H9 (cell line): ENCODE data around the gene INSL3. TPM values are rescaled to one million over a fixed set of nuclear protein-coding genes. Genes with fewer than 3 reads are reported as not detected.
A peak's percentile ranks its signal among the peaks of the same experiment; 100 is the strongest.

Experiments
- DNase-seq: peaks from one replicate; pipeline ENCODE4 v3.0.0-alpha.2; 2017
- H2AFZ ChIP-seq: one replicate; pipeline ENCODE4 v1.6.1; 2013; ENCODE audit warnings: mild to moderate bottlenecking, low read length, control low read depth, moderate library complexity
- H2AK5ac ChIP-seq: 2 replicates; pipeline ENCODE4 v1.6.1; 2013; ENCODE audit warnings: low read length, control low read depth, mixed read lengths; ENCODE audit not compliant: insufficient read length
- H2BK120ac ChIP-seq: one replicate; pipeline ENCODE4 v1.6.1; 2013; ENCODE audit warnings: low read depth, mild to moderate bottlenecking, low read length, control low read depth, inconsistent platforms; ENCODE audit not compliant: poor library complexity, severe bottlenecking
- H2BK12ac ChIP-seq: 2 replicates; pipeline ENCODE4 v1.6.1; 2013; ENCODE audit warnings: low read length, control low read depth, mixed read lengths, low read depth; ENCODE audit not compliant: insufficient read length
- H2BK15ac ChIP-seq: 2 replicates; pipeline ENCODE4 v1.6.1; 2013; ENCODE audit warnings: low read depth, low read length, control low read depth
- H2BK20ac ChIP-seq: one replicate; pipeline ENCODE4 v1.6.1; 2013; ENCODE audit warnings: low read depth, mild to moderate bottlenecking, low read length, control low read depth, inconsistent platforms; ENCODE audit not compliant: poor library complexity, severe bottlenecking
- H2BK5ac ChIP-seq: 2 replicates; pipeline ENCODE4 v1.6.1; 2013; ENCODE audit warnings: low read length, control low read depth, mixed read lengths; ENCODE audit not compliant: insufficient read length
- H3K14ac ChIP-seq: 2 replicates; pipeline ENCODE4 v1.6.1; 2013; ENCODE audit warnings: low read length, control low read depth; ENCODE audit not compliant: insufficient read depth
- H3K18ac ChIP-seq: 2 replicates; pipeline ENCODE4 v1.6.1; 2013; ENCODE audit warnings: low read depth, mild to moderate bottlenecking, mixed read lengths, low read length, control low read depth; ENCODE audit not compliant: insufficient read length
- H3K23ac ChIP-seq: 2 replicates; pipeline ENCODE4 v1.6.1; 2013; ENCODE audit warnings: low read length, control low read depth, mixed read lengths, low read depth; ENCODE audit not compliant: insufficient read length
- H3K23me2 ChIP-seq: 2 replicates; pipeline ENCODE4 v1.6.1; 2013; ENCODE audit warnings: low read depth, mild to moderate bottlenecking, mixed read lengths, low read length, control low read depth; ENCODE audit not compliant: insufficient read length, poor library complexity, severe bottlenecking
- H3K27ac ChIP-seq: 2 replicates; pipeline ENCODE4 v1.5.1; 2013; ENCODE audit warnings: low read length, control low read depth, mixed read lengths, low read depth; ENCODE audit not compliant: insufficient read length
- H3K27me3 ChIP-seq: 2 replicates; pipeline ENCODE4 v1.6.1; 2013; ENCODE audit warnings: low read length, control low read depth, inconsistent platforms; ENCODE audit not compliant: insufficient read depth
- H3K4ac ChIP-seq: 2 replicates; pipeline ENCODE4 v1.6.1; 2013; ENCODE audit warnings: low read depth, mild to moderate bottlenecking, control low read depth, inconsistent platforms, low read length, moderate library complexity
- H3K4me1 ChIP-seq: 2 replicates; pipeline ENCODE4 v1.6.1; 2013; ENCODE audit warnings: low read length, control low read depth, inconsistent platforms; ENCODE audit not compliant: insufficient read depth
- H3K4me2 ChIP-seq: 2 replicates; pipeline ENCODE4 v1.6.1; 2013; ENCODE audit warnings: low read length, control low read depth, mixed read lengths; ENCODE audit not compliant: insufficient read length, insufficient read depth
- H3K56ac ChIP-seq: 2 replicates; pipeline ENCODE4 v1.6.1; 2013; ENCODE audit warnings: low read depth, mild to moderate bottlenecking, mixed read lengths, low read length, control low read depth; ENCODE audit not compliant: insufficient read length
- H3K79me1 ChIP-seq: 2 replicates; pipeline ENCODE4 v1.6.1; 2013; ENCODE audit warnings: low read depth, mild to moderate bottlenecking, moderate library complexity, low read length, control low read depth, inconsistent platforms; ENCODE audit not compliant: insufficient read depth, poor library complexity, severe bottlenecking
- H3K79me2 ChIP-seq: 2 replicates; pipeline ENCODE4 v1.6.1; 2013; ENCODE audit warnings: low read length, control low read depth, inconsistent platforms; ENCODE audit not compliant: insufficient read depth
- H3K9ac ChIP-seq: 2 replicates; pipeline ENCODE4 v1.6.1; 2013; ENCODE audit warnings: low read length, control low read depth, mixed read lengths; ENCODE audit not compliant: insufficient read length; ENCODE audit errors: extremely low read depth
- H3K9me3 ChIP-seq: one replicate; pipeline ENCODE4 v1.6.1; 2013; ENCODE audit warnings: low read depth, low read length, inconsistent platforms; ENCODE audit not compliant: control insufficient read depth
- H3T11ph ChIP-seq: one replicate; pipeline ENCODE4 v1.6.1; 2013; ENCODE audit warnings: mild to moderate bottlenecking, low read length, control low read depth, inconsistent platforms
- H4K20me1 ChIP-seq: one replicate; pipeline ENCODE4 v1.6.1; 2013; ENCODE audit not compliant: control insufficient read depth, insufficient read length, insufficient read depth
- H4K5ac ChIP-seq: 2 replicates; pipeline ENCODE4 v1.6.1; 2013; ENCODE audit warnings: low read depth, mild to moderate bottlenecking, mixed read lengths, low read length, control low read depth; ENCODE audit not compliant: insufficient read length
- H4K8ac ChIP-seq: replicated peaks from 2 replicates; pipeline ENCODE4 v1.6.1; 2013; ENCODE audit warnings: low read length, control low read depth, mixed read lengths, low read depth; ENCODE audit not compliant: insufficient read length
- H4K91ac ChIP-seq: 2 replicates; pipeline ENCODE4 v1.6.1; 2013; ENCODE audit warnings: low read depth, mild to moderate bottlenecking, moderate library complexity, mixed read lengths, low read length, control low read depth; ENCODE audit not compliant: insufficient read length
- H3K27ac Mint-ChIP-seq, 3 experiments: 2 replicates in 2 of 3; 3 replicates in 1 of 3; pipeline ENCODE4 v1.8.0; 2020 to 2021; ENCODE audit warnings: mixed read lengths in 3 of 3, mild to moderate bottlenecking in 1 of 3, moderate library complexity in 1 of 3
- H3K27me3 Mint-ChIP-seq: 2 replicates; pipeline ENCODE4 v1.8.0; 2021; ENCODE audit warnings: low read depth, mild to moderate bottlenecking, moderate library complexity, mixed read lengths
- H3K36me3 Mint-ChIP-seq, 3 experiments: 2 replicates in 2 of 3; 3 replicates in 1 of 3; pipeline ENCODE4 v1.8.0; 2020 to 2021; ENCODE audit warnings: low read depth in 3 of 3, mixed read lengths in 3 of 3; ENCODE audit not compliant: insufficient read depth in 1 of 3
- H3K4me1 Mint-ChIP-seq, 2 experiments: 2 replicates each; pipeline ENCODE4 v1.8.0; 2020; ENCODE audit warnings: mixed read lengths in 2 of 2
- H3K4me3 Mint-ChIP-seq, 2 experiments: 2 replicates in 1 of 2; 3 replicates in 1 of 2; pipeline ENCODE4 v1.8.0; 2020 to 2021; ENCODE audit warnings: mild to moderate bottlenecking in 2 of 2, mixed read lengths in 2 of 2, moderate library complexity in 1 of 2
- H3K9me3 Mint-ChIP-seq, 2 experiments: 2 replicates in 1 of 2; 3 replicates in 1 of 2; pipeline ENCODE4 v1.8.0; 2020; ENCODE audit warnings: mild to moderate bottlenecking in 2 of 2, mixed read lengths in 2 of 2, moderate library complexity in 1 of 2
- CTCF ChIP-seq: fragments of 200-600 bp; sonication (generic); conservative IDR thresholded peaks from 3 replicates; pipeline ENCODE4 v1.8.0; 2021; ENCODE audit warnings: antibody characterized with exemption, mild to moderate bottlenecking
- WGBS: extraction: QIAGEN DNeasy Blood & Tissue Kit; methylation state at CpG from one replicate; pipeline ENCODE4 v1.1.7; 2013; ENCODE audit warnings: missing lambda C conversion rate, low lambda C conversion rate, mixed read lengths; ENCODE audit not compliant: insufficient read length; ENCODE audit errors: extremely low coverage; 5-methylcytosine and 5-hydroxymethylcytosine counted together
- total RNA-seq: library from RNA; stranded (reverse); gene quantifications from 2 replicates; pipeline ENCODE4 v1.2.1, GENCODE V29; 2021

INSL3 gene
- total RNA-seq, 1 experiment from 2014 or later, result 0.63 TPM

DNA sequence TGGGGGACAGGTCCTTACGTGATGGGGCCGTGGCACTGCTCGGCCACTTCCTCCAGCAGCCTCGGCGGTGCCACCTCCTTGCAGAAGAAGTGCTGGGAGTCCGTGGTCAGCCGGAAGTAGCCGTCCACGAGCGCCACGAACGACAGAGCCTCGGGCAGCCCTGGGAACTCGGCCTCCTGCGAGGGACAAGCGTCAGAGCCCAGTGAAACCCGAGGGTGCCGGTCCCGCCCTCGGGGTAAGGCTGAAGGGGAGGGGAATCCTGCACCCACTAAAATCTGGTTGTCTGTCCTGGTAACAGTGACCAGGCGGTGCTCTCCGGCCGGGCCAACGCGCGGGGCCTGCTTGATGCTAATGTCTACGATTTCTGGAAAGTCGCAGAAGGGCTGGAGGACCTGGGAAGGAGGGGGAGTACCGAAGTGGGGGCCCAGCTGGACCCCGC, 20.1 kb upstream of the INSL3 start:
- Histone ChIP-seq H4K20me1 (no peaks in the 10 kb centered on the region), H4K5ac (no peak overlapping the region), H3K9me3 (no peaks in the 10 kb centered on the region), H3K23ac (no peak overlapping the region), H3K4me1 (no peaks in the 10 kb centered on the region), H2BK120ac (no peak overlapping the region), H3K79me2 (no peaks in the 10 kb centered on the region), H2BK15ac (no peak overlapping the region), H2BK12ac (no peak overlapping the region), H2BK5ac (no peak overlapping the region), H2AFZ (no peak overlapping the region), H3K4me2 (peak overlapping the region; percentile 75), H3K14ac (no peak overlapping the region), H3K9ac (no peak overlapping the region), H3K23me2 (peaks cover 9% of the 10 kb centered on the region), H3K79me1 (no peaks in the 10 kb centered on the region), H2BK20ac (no peak overlapping the region), H3K18ac (no peak overlapping the region), H3K56ac (no peak overlapping the region), H2AK5ac (no peak overlapping the region), H4K8ac (no peak overlapping the region), H4K91ac (no peak overlapping the region), H3K27me3 (no peaks in the 10 kb centered on the region), H3K4ac (no peak overlapping the region), H3K27ac (no peak overlapping the region), H3T11ph (no peak overlapping the region)
- peak overlapping the region; percentile 69 to 78 for H3K4me3 Mint-ChIP-seq
- no CpG with 5 or more reads among the region's 30 CpGs for WGBS
- peaks cover 53% of the 10 kb centered on the region for H3K27me3 Mint-ChIP-seq
- no peak for DNase-seq
- H3K4me1 Mint-ChIP-seq, result peaks cover 10 to 14% of the 10 kb centered on the region in 2 experiments
- H3K36me3 Mint-ChIP-seq, result no peaks in the 10 kb centered on the region; a peak in 1 of 7 replicates
- no peak for TF ChIP-seq CTCF
- no peak overlapping the region for H3K27ac Mint-ChIP-seq
- H3K9me3 Mint-ChIP-seq, result no peaks in the 10 kb centered on the region; a peak in 1 of 5 replicates
